GM18502 (cell line): ENCODE results near the gene RPL14.
"Not testable (repeated sequence)": the region's sequence is repeated elsewhere in the genome, so short reads cannot be mapped to it uniquely, and the experiment has no call there.

Experiments used
- ATAC-seq: cut with Tn5 transposase; IDR thresholded peaks from one replicate; pipeline ENCODE4 v1.9.1; 2021; ENCODE audit warnings: mild to moderate bottlenecking; ENCODE audit not compliant: unreplicated experiment, poor library complexity

RPL14 gene

DNA sequence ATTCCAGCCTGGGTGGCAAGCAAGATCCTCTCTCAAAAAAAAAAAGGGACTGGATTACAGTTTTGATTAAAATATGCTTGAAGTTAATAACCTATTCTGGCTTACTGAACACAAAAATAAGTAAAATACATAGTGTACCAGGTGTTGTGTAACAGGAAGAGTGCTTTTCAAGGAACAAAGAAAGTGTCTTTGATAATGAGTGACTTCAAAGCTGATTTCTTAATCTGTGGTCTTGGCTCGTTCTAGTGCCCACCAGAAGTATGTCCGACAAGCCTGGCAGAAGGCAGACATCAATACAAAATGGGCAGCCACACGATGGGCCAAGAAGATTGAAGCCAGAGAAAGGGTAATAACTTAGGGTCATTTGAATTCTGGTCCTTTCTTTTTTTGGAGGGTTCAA, 4.0 kb downstream of the RPL14 start:
- no peak for ATAC-seq

GRCh38 chr3:40462838-40463237, 5.7 kb downstream of the RPL14 start:
- not testable (repeated sequence) for ATAC-seq

GRCh38 chr3:40463579-40463978, 6.4 kb downstream of the RPL14 start:
- no peak for ATAC-seq

DNA sequence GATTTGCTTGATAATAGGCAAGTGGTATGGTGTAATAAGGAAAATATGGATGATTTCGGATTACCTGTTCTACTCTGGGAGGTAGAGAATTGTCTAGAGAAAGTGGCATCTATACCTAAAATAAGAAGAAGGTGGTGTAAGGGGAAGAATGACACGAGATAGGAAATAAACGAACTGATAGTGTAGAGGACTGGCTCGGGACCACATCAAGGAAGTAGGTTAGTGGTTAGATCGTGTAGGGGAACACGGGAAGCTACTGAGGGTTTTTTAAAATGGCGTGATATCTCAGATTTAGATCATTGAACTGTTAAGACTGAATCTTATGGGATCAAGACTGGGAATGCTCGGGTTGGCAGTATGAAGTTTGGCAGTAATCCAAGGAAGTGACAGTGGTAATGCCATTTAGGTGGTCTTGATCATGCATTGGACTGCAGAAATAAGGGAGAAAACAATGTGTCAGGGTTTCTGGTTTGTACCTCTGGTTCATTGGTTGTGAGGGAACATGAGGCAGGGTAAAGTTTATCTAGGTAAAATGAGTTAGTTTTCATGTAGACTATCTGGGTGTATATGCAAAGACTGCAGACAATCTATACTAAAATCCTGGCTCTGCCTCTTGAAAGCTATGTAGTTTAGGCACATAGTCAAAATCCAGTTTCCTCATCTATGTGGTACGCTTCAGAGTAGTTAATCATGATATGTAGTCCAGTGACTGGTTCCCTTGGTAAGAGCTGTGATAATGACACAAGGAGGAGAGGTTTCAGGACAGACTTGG, 7.4 kb downstream of the RPL14 start:
- ATAC-seq = no peak

- no peak for ATAC-seq
Measured at GRCh38 chr3:40465111-40465407, 7.9 kb downstream of the RPL14 start.

GRCh38 chr3:40465456-40465855, 8.3 kb downstream of the RPL14 start:
- ATAC-seq = no peak

DNA sequence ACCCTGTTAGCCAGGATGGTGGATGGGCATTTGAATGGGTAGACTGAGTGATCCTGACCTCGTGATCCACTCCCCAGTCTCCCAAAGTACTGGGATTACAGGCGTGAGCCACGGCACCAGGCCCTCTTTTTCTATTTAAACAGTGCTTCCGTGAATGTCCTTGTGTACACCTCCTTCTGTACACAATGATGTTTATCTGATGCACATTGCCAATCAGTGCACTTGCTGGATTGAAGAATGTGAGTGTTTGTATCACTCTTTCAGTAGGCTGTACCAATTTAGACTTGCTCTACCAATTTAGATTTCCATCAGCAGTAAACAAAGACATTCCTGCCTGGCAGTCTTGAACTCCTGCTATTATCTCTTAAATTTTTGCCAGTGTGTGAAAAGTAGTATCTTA, 10.9 kb downstream of the RPL14 start:
- no peak for ATAC-seq

DNA sequence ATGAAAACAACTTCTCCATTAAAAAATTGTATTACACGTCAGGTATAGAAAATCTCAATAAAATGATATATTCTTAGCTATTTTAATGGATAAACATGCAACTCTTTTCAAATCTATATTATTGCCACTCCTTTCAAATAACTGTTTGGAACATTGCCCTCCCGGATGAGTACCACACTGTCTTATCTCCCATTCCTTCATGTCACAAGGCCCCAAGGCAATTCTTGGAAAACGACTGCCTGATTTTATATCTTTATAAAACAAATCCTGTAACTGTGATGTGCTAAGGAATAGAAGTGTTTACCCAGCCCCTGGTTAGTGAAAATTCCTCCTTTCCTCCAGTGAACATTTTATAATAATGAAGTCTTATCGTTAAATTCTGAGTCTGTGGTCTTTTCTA, 13.6 kb downstream of the RPL14 start:
- ATAC-seq = no peak

GRCh38 chr3:40476478-40477470, 19.6 kb downstream of the RPL14 start, which contains the start of gene ZNF619:
TSS of gene ZNF619 (plus strand) at chr3:40477122. CDS start at chr3:40477980, 858 bp downstream.
- ATAC-seq = peak; percentile 85

- no peak for ATAC-seq
Measured at GRCh38 chr3:40477666-40478065, 20.5 kb downstream of the RPL14 start.

- no peak for ATAC-seq
Measured at GRCh38 chr3:40487172-40487571, 30.0 kb downstream of the RPL14 start.

DNA sequence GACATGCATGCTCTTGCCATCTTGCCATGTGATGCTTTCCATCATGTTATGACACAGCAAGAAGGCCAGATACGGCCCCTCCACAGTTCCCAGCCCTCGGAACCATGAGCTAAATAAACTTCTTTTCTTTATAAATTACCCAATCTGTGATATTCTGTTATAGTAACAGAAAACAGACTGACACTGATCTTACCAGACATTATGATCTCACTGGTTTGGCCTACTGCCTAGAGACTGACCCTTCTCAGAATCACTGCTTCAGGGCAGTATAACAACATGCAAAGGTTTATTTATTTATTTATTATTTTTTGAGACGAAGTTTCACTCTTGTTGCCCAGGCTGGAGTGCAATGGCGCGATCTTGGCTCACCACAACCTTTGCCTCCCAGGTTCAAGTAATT, 33.8 kb downstream of the RPL14 start:
- ATAC-seq = no peak

- ATAC-seq = no peak
Measured at GRCh38 chr3:40494698-40495097, 37.6 kb downstream of the RPL14 start.

DNA sequence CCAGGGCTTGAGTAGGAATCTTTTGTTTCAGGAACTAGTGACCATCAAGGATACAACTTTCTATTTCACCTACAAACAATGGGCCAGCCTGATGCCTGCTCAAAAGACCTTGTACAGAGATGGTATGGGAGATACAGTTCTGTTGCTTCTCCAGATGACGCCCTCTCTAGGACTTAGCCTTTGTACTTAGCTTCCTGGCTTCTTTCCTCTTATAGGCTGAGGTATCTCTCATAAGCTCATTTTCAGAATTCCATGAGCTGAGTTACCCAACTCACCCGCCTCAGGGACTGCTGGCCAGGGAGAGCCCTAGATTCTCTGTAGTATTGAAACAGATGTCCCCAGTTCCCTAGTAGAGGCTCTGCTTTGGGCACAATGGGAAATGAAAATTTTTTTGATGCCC, 40.1 kb downstream of the RPL14 start:
- no peak for ATAC-seq

GRCh38 chr3:40499952-40500351, 42.8 kb downstream of the RPL14 start:
- no peak for ATAC-seq

DNA sequence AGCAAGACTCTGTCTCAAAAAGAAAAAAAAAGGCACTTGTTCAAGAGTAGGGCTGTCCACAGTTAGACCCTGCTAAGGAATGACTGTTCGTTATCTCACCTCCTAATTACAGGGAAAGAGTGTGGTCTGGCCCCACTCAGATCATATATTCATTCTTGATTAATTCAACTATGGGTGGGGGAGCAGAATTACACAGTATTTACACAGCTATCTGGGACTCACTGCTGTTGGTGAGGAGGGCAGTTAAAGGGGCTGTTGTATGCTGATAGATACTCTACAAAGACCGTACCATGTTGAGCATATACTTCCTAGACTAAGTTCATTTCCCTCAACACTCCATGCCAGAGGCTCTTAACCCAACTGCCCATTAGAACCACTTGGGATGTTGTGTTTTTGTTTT, 44.9 kb downstream of the RPL14 start:
- ATAC-seq = no peak

- no peak for ATAC-seq
Measured at GRCh38 chr3:40504636-40505430, 47.7 kb downstream of the RPL14 start.

- peak; percentile 85 for ATAC-seq
Measured at GRCh38 chr3:40505599-40506462, 48.7 kb downstream of the RPL14 start, which contains the start of gene ZNF620. TSS of gene ZNF620 (plus strand) at chr3:40506039. CDS start at chr3:40506353, 314 bp downstream.

DNA sequence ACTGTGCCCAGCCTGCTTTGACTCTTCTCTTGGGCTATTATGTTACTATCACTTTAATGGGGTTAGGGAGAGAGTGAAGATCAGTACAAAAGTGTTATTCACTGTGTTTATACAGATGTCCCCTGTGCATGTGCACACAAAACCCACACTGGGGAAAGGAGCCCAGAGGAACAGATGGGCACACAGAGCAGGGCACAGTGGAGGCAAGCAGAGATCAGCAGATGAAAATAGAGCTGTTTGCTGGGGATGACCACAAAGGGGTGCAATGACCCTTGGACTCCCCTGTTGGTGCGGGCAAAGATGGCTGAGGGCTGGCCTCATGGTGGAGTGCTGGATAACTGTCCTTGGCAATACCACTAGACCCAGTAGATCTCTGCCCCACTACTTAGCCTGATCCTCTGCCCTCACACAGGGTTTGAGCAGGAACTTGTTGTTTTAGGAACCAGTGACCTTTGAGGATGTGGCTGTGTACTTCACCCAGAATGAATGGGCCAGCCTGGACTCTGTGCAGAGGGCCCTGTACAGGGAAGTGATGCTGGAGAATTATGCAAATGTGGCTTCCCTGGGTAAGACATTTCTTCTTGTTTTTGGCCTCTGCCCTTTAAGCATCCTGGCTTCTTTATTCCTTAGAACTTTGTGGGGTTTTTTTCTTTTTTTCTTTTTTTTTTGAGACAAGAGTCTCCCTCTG, 54.0 kb downstream of the RPL14 start:
- ATAC-seq = no peak
